Embryonic facial prominence (tissue), 1 donor: Measurements from ENCODE around the gene DTHD1.

ENCODE experiments used
- DNase-seq: peaks from one replicate; pipeline ENCODE4 v3.0.0-alpha.2; 2016; ENCODE audit errors: extremely low spot score

DTHD1 gene

DNA sequence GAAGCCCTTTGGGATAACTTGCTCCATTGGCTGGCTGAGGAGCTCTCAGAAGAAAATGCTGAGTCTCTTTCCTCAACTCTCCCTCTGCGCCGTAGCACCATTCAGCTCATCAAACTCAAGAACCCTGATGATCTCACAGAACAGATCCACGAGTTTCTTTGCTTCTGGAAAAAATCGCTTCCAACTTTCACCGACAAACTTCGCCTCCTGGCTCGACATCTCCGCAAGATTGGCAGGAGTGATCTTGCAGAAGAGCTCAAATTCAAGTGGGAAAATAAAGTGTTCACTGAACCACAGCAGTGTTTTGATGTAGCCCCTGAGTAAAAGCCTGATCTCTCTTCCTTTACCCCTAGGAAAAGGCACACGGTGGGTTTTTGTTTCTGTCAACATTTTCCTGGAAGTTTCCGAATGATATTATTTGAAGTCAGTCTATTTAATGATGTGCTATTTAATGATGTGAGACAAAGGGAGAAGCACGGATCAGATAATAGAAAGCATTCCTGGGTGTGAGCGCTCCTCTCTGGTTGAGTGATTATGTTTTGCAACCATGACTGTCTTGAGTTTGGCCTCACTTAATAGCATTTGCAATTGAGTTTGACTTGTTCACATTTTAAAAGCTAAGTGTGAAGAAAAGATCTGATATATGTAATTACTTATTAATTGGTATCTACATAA, 62.2 kb downstream of the DTHD1 start:
- DNase-seq: no peak

DNA sequence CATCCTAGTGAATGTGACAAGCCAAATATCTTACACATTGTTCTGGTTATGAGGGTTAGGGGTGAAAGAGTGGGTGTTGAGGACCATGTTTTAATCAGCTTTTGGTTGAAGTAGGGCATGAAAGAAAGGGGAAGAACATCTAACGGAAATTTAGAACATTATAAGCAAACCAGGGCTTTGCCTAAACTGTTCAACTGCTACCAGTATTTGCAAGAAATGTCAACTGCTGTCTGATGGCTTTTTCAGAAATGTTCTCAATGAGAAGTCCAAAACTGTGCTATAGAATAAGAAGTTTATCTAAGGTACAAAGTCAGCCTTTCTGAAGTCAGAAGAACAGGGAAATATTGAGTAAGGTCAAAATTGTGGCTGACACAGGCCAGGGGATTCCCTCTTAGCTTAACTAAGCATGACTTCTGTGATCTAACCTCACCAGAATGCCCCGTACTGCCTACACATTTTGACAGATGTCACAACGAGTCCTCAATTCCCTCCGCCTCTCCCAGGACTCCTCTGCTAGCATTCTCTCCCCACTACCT, 67.1 kb downstream of the DTHD1 start:
- DNase-seq: no peak

DNA sequence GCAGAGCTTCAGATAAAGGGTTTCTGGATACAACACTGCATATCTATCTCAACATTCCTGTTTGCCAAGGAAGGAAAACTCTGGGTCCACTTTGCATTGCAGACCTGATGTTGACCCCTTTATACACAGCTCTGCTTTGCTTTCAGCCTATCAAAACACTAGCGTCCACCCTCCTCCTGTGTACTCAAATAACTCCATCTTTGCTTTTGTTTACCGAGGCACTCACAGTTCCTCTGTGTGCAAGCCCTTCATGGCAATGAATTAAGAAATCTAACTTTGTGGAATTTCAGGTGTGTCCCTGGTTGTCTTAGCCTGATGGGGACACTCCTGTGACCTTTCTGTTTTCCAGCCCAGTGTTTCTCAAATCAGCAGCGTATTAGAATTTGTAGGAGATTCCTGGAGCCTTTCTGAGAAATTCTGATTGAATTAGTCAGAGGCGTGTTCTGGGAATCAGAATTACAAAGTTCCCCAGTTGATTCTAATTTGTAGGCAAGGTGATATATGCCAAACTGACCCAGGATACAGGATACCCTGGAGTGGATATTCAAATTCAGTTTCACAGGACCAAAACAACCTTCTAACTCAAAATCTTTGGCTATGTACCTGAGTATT, 68.6 kb downstream of the DTHD1 start:
- no peak for DNase-seq

DNA sequence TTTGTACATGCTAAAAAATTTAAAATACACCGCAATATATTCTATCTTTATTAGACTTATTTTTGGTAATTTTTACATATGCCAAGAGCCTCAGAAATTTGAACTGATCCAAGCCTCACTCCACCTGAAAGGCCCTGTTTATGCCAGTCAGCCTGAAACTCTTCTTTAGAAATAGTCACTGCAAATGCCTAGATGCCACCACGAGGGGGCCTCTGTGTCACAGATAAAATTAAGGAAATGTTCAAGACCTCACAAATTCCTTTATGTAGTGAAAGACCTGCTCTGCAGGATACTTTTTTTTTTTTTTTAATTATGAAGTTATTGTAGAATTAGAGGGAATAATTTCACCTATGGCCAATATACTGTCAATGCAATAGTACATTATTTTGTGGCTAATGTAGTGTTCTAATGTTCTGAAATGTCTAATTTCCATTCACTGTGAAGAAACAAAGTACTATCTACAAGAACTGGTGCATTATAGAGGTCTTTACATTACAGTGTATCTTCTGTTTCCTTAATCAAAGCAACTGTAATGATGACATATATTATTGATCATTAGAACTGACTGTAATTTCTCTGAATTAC, 69.8 kb downstream of the DTHD1 start:
- no peak for DNase-seq

DNA sequence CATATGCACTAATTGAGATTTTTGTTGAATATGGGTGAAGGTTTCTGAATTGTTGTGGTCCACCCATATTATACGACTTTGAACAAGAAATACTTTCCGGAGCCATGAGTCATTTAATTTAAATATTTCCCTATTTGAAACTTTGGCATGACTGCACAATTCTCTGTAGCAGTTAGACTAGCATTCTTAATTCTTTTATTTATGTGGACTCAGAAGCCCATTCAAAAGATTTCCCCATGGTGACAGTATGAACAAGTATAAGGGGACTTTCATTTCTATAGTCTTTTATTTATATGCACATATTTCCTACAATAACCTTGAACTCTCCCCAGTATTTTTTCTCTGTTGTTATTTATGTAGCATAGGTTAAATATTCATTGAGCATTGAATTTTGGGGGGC, 72.6 kb downstream of the DTHD1 start:
- no peak for DNase-seq

DNA sequence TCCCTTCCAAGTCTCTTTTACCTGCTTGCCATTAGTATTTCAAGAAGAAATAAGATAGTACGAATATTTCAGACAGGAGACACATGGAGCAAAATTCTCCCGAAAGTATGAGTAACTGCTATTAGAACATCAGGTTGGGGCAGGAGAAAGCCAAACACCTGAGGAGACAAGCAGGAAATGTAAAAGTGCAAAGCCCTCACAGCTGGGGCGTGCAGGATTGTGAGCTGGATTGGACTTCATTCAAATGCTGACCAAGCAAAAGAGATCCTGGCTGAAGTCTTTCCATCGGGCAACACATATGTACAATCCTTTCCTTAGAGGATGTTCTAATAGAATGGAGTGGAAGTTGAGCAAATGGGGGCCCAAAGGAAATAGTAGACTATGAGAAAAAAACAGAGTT, 76.8 kb downstream of the DTHD1 start:
- DNase-seq: no peak

DNA sequence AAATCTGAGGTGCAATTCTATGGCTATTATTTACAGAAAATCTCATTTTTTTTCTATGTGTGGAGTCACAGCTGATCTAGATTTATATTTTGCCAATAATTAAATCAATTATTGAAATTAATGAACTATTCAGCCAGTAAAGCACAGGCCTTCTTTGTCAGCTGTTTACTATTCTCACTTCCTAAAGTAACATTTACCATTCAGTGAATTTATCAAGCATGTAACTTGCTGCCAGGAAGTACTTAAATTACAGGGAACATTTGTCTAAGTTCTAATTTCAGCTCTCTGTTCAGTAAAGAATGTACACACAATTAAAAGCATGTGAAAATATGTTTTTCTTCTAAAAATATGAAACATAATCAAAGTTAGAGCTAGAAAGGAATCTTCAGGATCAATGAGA, 79.3 kb downstream of the DTHD1 start:
- DNase-seq: no peak

DNA sequence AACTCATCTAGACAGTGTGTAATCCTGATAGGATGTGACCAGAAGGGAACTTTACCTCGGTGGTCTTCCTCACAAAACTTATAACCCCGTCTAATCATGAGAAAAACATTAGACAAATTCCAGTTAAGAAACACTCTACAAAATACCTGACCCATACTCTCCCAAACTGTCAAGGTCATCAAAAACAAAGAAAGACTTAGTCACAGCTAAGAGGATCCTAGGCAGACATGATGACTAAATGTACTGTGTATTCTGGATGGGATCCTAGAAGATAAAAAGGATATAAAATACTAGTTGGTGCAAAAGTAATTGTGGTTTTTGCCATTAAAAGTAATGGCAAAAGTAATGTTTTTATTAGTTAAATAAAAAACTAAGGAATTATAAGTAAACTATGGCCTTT, 81.6 kb downstream of the DTHD1 start:
- DNase-seq: no peak

DNA sequence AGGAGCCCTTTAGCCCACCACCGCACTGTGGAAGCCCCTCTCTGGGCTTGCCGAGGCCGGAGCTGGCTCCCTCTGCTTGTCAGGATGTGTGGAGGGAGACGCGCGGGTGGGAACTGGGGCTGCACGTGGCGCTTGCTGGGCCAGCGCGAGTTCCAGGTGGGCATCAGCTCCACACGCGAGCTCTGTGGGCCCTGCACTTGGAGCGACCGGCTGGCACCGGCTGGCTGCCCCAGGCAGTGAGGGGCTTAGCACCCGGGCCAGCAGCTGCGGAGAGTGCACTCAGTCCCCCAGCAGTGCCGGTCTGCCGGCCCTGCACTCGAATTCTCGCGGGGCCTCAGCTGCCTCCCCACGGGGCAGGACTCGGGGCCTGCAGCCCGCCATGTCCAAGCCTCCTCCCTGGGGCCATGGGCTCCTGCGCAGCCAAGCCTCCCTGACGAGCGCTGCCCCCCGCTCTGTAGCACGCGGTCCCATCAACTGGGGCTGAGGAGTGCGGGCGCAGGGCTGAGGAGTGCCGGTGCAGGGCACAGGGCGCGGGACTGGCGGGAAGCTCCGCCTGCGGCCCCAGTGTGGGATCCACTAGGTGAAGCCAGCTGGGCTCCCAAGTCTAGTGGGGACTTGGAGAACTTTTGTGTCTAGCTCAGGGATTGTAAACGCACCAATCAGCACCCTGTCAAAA, 93.6 kb downstream of the DTHD1 start:
- no peak for DNase-seq

DNA sequence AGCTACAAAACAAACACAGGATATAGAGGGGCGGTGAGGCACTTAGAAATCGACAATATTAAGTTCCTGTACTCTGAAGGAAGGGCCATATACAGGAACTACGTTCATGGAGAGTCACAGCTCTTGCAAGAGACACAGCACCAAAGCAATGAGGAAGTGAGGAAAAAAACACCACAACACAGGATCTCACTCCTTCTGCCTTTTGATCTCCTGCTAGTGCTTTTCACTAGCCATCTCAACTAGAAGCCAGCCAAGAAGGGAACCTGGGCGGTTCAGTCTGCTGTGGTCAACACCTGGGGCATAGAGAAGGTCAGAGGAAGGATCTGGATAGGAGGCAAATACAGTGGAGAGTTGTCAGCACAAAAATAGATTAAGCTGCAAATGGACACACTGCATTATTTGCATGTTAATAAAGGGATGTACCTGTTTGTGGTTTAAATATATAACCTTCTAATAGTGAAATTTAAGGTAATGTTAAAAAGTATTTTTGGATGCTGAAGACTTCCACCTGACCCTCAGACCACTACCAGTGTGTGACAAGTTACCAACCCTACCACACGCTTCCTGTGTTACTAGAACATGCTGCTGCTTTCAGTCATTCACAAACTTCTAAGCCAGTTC, 104.6 kb downstream of the DTHD1 start:
- DNase-seq: no peak

DNA sequence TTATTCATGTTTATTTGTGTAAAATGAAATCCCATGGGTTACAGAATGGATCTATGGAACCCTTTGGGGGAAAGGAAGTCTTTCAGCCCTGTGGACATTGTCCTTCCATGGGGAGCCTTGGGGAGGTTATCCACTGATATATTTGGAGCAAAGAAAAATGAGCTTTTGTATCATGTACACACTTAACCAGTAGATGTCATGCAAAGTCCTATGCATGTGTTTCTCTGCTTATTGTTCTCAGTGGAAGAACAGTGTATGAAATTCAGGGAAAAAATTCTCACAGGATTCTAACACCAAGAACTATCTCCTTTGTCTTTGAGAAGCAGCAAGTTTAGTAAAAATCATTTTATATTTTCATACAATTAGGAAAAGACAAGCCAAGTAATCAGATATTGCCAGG, 105.3 kb downstream of the DTHD1 start:
- DNase-seq: no peak

DNA sequence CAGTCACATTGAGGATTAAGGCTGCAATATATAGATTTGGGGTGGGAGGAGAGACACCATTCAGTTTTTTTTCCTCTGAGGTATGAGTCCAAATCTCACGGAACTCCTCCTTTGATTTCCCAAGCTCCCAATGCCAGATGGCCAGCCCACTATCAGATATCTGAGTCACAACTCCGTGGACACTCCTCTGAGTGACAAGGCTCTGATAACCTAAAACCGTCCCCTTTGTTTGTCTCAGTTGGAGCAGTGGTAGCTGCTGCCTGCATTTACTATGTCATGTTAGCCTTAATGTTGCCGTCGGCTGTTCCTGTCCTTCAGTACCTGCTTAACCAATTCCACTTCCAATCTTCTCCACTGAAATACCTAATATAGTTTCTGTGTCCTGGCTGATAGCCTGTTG, 107.3 kb downstream of the DTHD1 start:
- no peak for DNase-seq

DNA sequence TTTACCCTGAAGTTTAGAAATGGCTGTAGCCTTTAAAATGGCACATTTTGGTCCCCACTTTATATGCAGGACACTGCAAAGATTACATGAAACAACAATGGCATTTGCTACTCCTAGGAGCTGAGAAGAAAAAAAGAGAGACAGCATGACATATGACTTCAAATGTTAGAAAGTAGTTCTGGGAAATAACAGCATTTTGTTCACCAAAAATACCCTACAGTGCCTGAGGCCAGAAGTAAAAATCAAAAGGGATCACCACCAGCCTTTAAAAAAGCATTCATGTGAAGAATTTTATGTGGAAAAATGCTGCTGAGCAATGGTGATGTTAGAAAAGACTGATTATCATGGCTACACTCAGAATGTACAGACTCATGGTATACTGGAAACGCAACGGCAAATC, 110.0 kb downstream of the DTHD1 start:
- no peak for DNase-seq

DNA sequence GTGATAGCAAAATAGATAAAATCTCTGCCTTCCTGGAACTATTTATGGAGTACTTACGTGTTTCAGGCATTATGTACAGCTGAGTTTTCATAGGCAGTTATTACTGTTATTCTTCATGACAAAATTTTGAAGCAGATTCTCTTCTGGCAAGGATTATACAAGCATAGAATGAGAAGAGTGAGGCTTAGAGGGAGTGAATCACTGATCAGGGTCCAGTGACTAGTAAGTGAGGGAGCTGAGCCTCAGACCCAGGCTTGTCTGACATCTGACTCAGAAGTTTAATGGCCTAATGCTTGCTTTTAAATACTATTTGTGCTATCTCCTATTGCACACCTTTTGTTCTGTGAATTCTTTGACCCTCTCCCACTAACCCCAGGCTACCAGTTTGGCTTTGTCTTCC, 110.6 kb downstream of the DTHD1 start:
- no peak for DNase-seq

DNA sequence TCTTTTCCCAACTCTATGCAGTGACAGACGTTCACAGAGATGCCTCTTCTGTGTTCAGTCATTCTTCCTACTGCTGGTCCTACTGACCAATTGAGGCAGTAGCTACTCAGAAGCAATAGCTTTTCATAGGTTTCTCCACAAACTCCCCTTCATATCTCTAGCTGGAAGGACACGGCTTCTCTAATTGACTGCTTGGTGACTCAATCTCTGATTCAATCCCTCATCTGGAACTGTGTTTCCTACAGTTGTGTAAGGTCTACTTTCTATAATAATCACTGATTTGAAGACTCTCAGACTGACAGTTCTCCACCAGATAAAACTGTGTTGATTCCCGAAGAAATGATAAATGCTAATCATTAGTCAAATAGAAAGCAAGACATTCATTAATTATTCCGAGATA, 111.5 kb downstream of the DTHD1 start:
- no peak for DNase-seq
